IMR-90 (cell line): ENCODE measurements around the gene PRDM12. TPM values are rescaled to one million over a fixed set of nuclear protein-coding genes. Genes with fewer than 3 reads are reported as not detected.

Experiments
- ATAC-seq: fragments of 200-7000 bp; cut with Tn5 transposase; 2 replicates; pipeline ENCODE4 v1.9.1; 2020; ENCODE audit warnings: low read depth, mild to moderate bottlenecking, moderate library complexity
- BruUV-seq: library from RNA; stranded (reverse); fragments of 400-500 nt; replicated peaks from 2 replicates; lab custom pipeline; 2021; lab: Mats Ljungman, UMichigan
- CTCF ChIA-PET: fragments of 300-600 bp; formaldehyde crosslinking; extraction: SDS; loops from one replicate; lab custom pipeline; 2021; ENCODE audit warnings: antibody characterized with exemption; lab: Yijun Ruan, JAX
- POLR2A ChIA-PET: fragments of 300-600 bp; sonication (Branson Sonifier 250); formaldehyde crosslinking; loops from one replicate; lab custom pipeline; 2022; ENCODE audit warnings: antibody characterized with exemption; ENCODE audit not compliant: unreplicated experiment; lab: Charles Lee
- DNase-seq: peaks from one replicate; pipeline ENCODE4 v3.0.0; 2013
- H2AFZ ChIP-seq: replicated peaks from 2 replicates; pipeline ENCODE3; 2013; ENCODE audit warnings: low read length, mild to moderate bottlenecking; ENCODE audit not compliant: poor library complexity
- H2AK5ac ChIP-seq: 2 replicates; pipeline ENCODE4 v1.6.1; 2013; ENCODE audit warnings: low read depth, low read length, inconsistent platforms
- H2AK9ac ChIP-seq: replicated peaks from 2 replicates; pipeline ENCODE3; 2013; ENCODE audit warnings: mild to moderate bottlenecking, low read depth, low read length, moderate library complexity; ENCODE audit not compliant: poor library complexity
- H2BK120ac ChIP-seq: 2 replicates; pipeline ENCODE4 v1.6.1; 2013; ENCODE audit warnings: low read depth, low read length, inconsistent platforms
- H2BK15ac ChIP-seq: 3 replicates; pipeline ENCODE4 v1.6.1; 2013; ENCODE audit warnings: low read depth, low read length, inconsistent platforms
- H2BK20ac ChIP-seq: 2 replicates; pipeline ENCODE4 v1.6.1; 2013; ENCODE audit warnings: low read depth, mild to moderate bottlenecking, inconsistent platforms, low read length, moderate library complexity
- H2BK5ac ChIP-seq: 2 replicates; pipeline ENCODE4 v1.6.1; 2013; ENCODE audit warnings: mild to moderate bottlenecking, low read depth, low read length, inconsistent platforms; ENCODE audit not compliant: poor library complexity, severe bottlenecking
- H3K14ac ChIP-seq: replicated peaks from 2 replicates; pipeline ENCODE4 v1.6.1; 2013; ENCODE audit warnings: low read depth, low read length, inconsistent platforms
- H3K18ac ChIP-seq: 2 replicates; pipeline ENCODE4 v1.6.1; 2013; ENCODE audit warnings: low read depth, low read length, control low read depth
- H3K23ac ChIP-seq: 2 replicates; pipeline ENCODE4 v1.6.1; 2013; ENCODE audit warnings: low read depth, low read length, inconsistent platforms
- H3K27ac ChIP-seq: 2 replicates; pipeline ENCODE4 v1.5.1; 2013; ENCODE audit warnings: mild to moderate bottlenecking, control low read depth, low read length; ENCODE audit not compliant: insufficient read depth
- H3K27me3 ChIP-seq: 2 replicates; pipeline ENCODE4 v1.6.1; 2013; ENCODE audit warnings: low read length; ENCODE audit not compliant: control insufficient read depth, insufficient read depth
- H3K36me3 ChIP-seq: 2 replicates; pipeline ENCODE4 v1.6.1; 2013; ENCODE audit warnings: low read length, mixed read lengths; ENCODE audit not compliant: control insufficient read depth, insufficient read depth
- H3K4ac ChIP-seq: 2 replicates; pipeline ENCODE4 v1.6.1; 2013; ENCODE audit warnings: low read depth, low read length, inconsistent platforms
- H3K4me1 ChIP-seq: 2 replicates; pipeline ENCODE4 v1.6.1; 2013; ENCODE audit warnings: low read length, mixed read lengths; ENCODE audit not compliant: control insufficient read depth, insufficient read depth
- H3K4me2 ChIP-seq: 2 replicates; pipeline ENCODE4 v1.6.1; 2013; ENCODE audit warnings: low read depth, mild to moderate bottlenecking, control low read depth, low read length, moderate library complexity
- H3K4me3 ChIP-seq: 2 replicates; pipeline ENCODE4 v1.5.1; 2013; ENCODE audit warnings: low read depth, mild to moderate bottlenecking, control low read depth, low read length, moderate library complexity; ENCODE audit not compliant: insufficient read depth
- H3K56ac ChIP-seq: 2 replicates; pipeline ENCODE4 v1.6.1; 2013; ENCODE audit warnings: low read length, inconsistent platforms; ENCODE audit not compliant: insufficient read depth; ENCODE audit errors: extremely low read depth
- H3K79me1 ChIP-seq, 2 experiments: 2 replicates each; pipeline ENCODE4 v1.6.1; 2013; ENCODE audit warnings: low read length in 2 of 2, inconsistent platforms in 1 of 2, low read depth in 1 of 2
- H3K9ac ChIP-seq: 2 replicates; pipeline ENCODE4 v1.6.1; 2013; ENCODE audit warnings: low read depth, low read length, control low read depth
- H3K9me1 ChIP-seq: 2 replicates; pipeline ENCODE4 v1.6.1; 2013; ENCODE audit warnings: low read length, inconsistent platforms; ENCODE audit not compliant: insufficient read depth
- H3K9me3 ChIP-seq: 2 replicates; pipeline ENCODE4 v1.6.1; 2013; ENCODE audit warnings: low read length; ENCODE audit not compliant: control insufficient read depth, insufficient read depth
- H4K20me1 ChIP-seq: 2 replicates; pipeline ENCODE4 v1.6.1; 2013; ENCODE audit warnings: low read length, inconsistent platforms; ENCODE audit not compliant: insufficient read depth
- H4K5ac ChIP-seq: 2 replicates; pipeline ENCODE4 v1.6.1; 2013; ENCODE audit warnings: mild to moderate bottlenecking, low read depth, low read length, control low read depth
- H4K8ac ChIP-seq, 2 experiments: 2 replicates each; pipeline ENCODE4 v1.6.1; 2013; ENCODE audit warnings: low read depth in 2 of 2, low read length in 2 of 2, control low read depth in 1 of 2, inconsistent platforms in 1 of 2
- H4K91ac ChIP-seq: 2 replicates; pipeline ENCODE4 v1.6.1; 2013; ENCODE audit warnings: low read depth, low read length, inconsistent platforms; ENCODE audit not compliant: insufficient read depth
- BHLHE40 ChIP-seq: fragments of 150-350 bp; IDR thresholded peaks from 2 replicates; pipeline ENCODE4 v1.6.1; 2016; ENCODE audit warnings: mild to moderate bottlenecking, low read depth, low read length
- CEBPB ChIP-seq: IDR thresholded peaks from 2 replicates; pipeline ENCODE4 v1.6.1; 2012; ENCODE audit warnings: low read depth, low read length, improper control_type of control experiment
- CTCF ChIP-seq: conservative IDR thresholded peaks from 2 replicates; pipeline ENCODE4 v1.5.1; 2012; ENCODE audit warnings: mild to moderate bottlenecking, low read depth, low read length, improper control_type of control experiment
- ELK1 ChIP-seq: fragments of 150-350 bp; IDR thresholded peaks from 2 replicates; pipeline ENCODE4 v1.6.1; 2016; ENCODE audit warnings: low read depth, mild to moderate bottlenecking, low read length, moderate library complexity, borderline replicate concordance
- FOS ChIP-seq: fragments of 150-350 bp; IDR thresholded peaks from 2 replicates; pipeline ENCODE4 v1.6.1; 2016; ENCODE audit warnings: low read depth, low read length
- MAFK ChIP-seq: IDR thresholded peaks from 2 replicates; pipeline ENCODE4 v1.6.1; 2012; ENCODE audit warnings: low read depth, low read length, improper control_type of control experiment
- MAZ ChIP-seq: IDR thresholded peaks from 2 replicates; pipeline ENCODE4 v1.6.1; 2012; ENCODE audit warnings: low read depth, mild to moderate bottlenecking, low read length, improper control_type of control experiment, moderate library complexity, borderline replicate concordance
- MXI1 ChIP-seq: IDR thresholded peaks from 2 replicates; pipeline ENCODE4 v1.6.1; 2012; ENCODE audit warnings: low read depth, mild to moderate bottlenecking, low read length, moderate library complexity, borderline replicate concordance
- NFE2L2 ChIP-seq: fragments of 150-350 bp; IDR thresholded peaks from 2 replicates; pipeline ENCODE4 v1.6.1; 2016; ENCODE audit warnings: low read depth, mild to moderate bottlenecking, low read length
- POLR2A ChIP-seq: IDR thresholded peaks from 2 replicates; pipeline ENCODE4 v1.6.1; 2012; ENCODE audit warnings: mild to moderate bottlenecking, low read depth, low read length
- RAD21 ChIP-seq: IDR thresholded peaks from 2 replicates; pipeline ENCODE4 v1.6.1; 2012; ENCODE audit warnings: low read length, improper control_type of control experiment
- RCOR1 ChIP-seq: IDR thresholded peaks from 2 replicates; pipeline ENCODE4 v1.6.1; 2012; ENCODE audit warnings: mild to moderate bottlenecking, low read length, improper control_type of control experiment; ENCODE audit not compliant: insufficient replicate concordance
- USF2 ChIP-seq: fragments of 150-350 bp; IDR thresholded peaks from 2 replicates; pipeline ENCODE4 v1.6.1; 2017; ENCODE audit warnings: mild to moderate bottlenecking, antibody characterized with exemption, low read length, low read depth
- WGBS, 2 experiments: methylation state at CpG; one replicate each; pipeline versions ENCODE4 v1.1.5 to v1.1.7; 2013; ENCODE audit warnings: missing lambda C conversion rate in 2 of 2; ENCODE audit not compliant: insufficient read length in 1 of 2; ENCODE audit errors: extremely low coverage in 2 of 2; 5-methylcytosine and 5-hydroxymethylcytosine counted together
- dilution Hi-C: fragments of 300-500 bp; cut with HindIII; formaldehyde crosslinking; loops from one replicate; pipeline ENCODE4 v1.14.3; 2018; ENCODE audit warnings: low sequenced_read_pairs; ENCODE audit not compliant: unreplicated experiment
- in situ Hi-C: fragments of 300-500 bp; cut with MboI; formaldehyde crosslinking; loops from 3 replicates; pipeline ENCODE4 v1.14.3; 2019; ENCODE audit warnings: low sequenced_read_pairs, inconsistent platforms, mixed read lengths
- intact Hi-C: fragments of 100-400 bp; cut with micrococcal nuclease; formaldehyde crosslinking; loops from 2 replicates; pipeline ENCODE4 v1.10.0; 2022
- polyA plus RNA-seq, 3 experiments: library from polyadenylated mRNA; depleted of rRNA; stranded (reverse); fragments of >200 nt; gene quantifications; 2 replicates each; pipeline ENCODE4 v1.2.3, GENCODE V29; 2012; ENCODE audit warnings: low replicate concordance in 1 of 3
- total RNA-seq: library from RNA; depleted of rRNA; stranded (reverse); fragments of >200 nt; gene quantifications from 2 replicates; pipeline ENCODE4 v1.2.3, GENCODE V29; 2012

PRDM12 gene
- total and polyA plus RNA-seq, 2 of the 4 experiments (the other 2 are of a cell fraction): not detected

- ChIA-PET CTCF (no interaction called here), POLR2A (no interaction called here)
- Histone ChIP-seq H2BK120ac (no peak overlapping the region), H2BK15ac (no peak overlapping the region), H3K9ac (no peak overlapping the region), H4K5ac (no peak overlapping the region), H4K20me1 (peaks cover 5% of the 10 kb centered on the region; the same call in 1 of the 2 replicates), H3K23ac (no peak overlapping the region), H4K8ac (no peak overlapping the region), H3K4me1 (no peaks in the 10 kb centered on the region), H3K4me3 (no peak overlapping the region), H3K9me3 (no peaks in the 10 kb centered on the region), H3K79me1 (peaks cover 0 to 6% of the 10 kb centered on the region in 2 experiments; a peak in 2 of 4 replicates), H2AK9ac (no peak overlapping the region), H3K4me2 (no peak overlapping the region), H2AK5ac (no peak overlapping the region), H4K91ac (no peak overlapping the region), H3K27me3 (no peaks in the 10 kb centered on the region), H3K9me1 (no peaks in the 10 kb centered on the region), H2BK20ac (no peak overlapping the region), H3K56ac (no peak overlapping the region), H3K27ac (no peak overlapping the region), H3K14ac (no peak overlapping the region), H3K4ac (no peak overlapping the region), H3K18ac (no peak overlapping the region), H2BK5ac (no peak overlapping the region), H2AFZ (no peak overlapping the region), H3K36me3 (peaks cover 88% of the 10 kb centered on the region)
- DNase-seq (no peak), ATAC-seq (no peak)
- no TSS peak for BruUV-seq
- dilution Hi-C loops (no loop called here), intact Hi-C loops (no loop called here), in situ Hi-C loops (no loop called here)
- no peak for TF ChIP-seq MAZ
- no peak for TF ChIP-seq USF2
- no peak for TF ChIP-seq ELK1
- TF ChIP-seq FOS: no peak
- TF ChIP-seq RAD21: no peak
- no peak for TF ChIP-seq NFE2L2
- TF ChIP-seq POLR2A: no peak
- no peak for TF ChIP-seq MAFK
- no peak for TF ChIP-seq CEBPB
- TF ChIP-seq CTCF: no peak
- no peak for TF ChIP-seq BHLHE40
- no peak for TF ChIP-seq RCOR1
- TF ChIP-seq MXI1: no peak
- WGBS, 2 experiments: 86% methylated on average over 2 of the region's 4 CpGs; no CpG with 5 or more reads in 1 of the 2 experiments
These were observed 34.3 kb upstream of the PRDM12 start for GRCh38 chr9:130630071-130630450.
